ENCODE results near the gene CD99L2. TPM values are rescaled to one million over a fixed set of nuclear protein-coding genes. Genes with fewer than 3 reads are reported as not detected.
A peak's percentile ranks its signal among the peaks of the same experiment; 100 is the strongest.

The CD99L2 gene
- total RNA-seq, 1 donor from 2014 or later: 9.0 TPM

GRCh38 chrX:150913511-150913910 lies 15.0 kb upstream of the CD99L2 start:
- H3K9me3 Mint-ChIP-seq: no peaks in the 10 kb centered on the region
- H3K27ac Mint-ChIP-seq: no peak overlapping the region
- no peaks in the 10 kb centered on the region for H3K4me1 Mint-ChIP-seq (ENCODE audit: low read depth)
- H3K36me3 Mint-ChIP-seq (ENCODE audit: low read depth): no peaks in the 10 kb centered on the region
- H3K27me3 Mint-ChIP-seq (ENCODE audit: insufficient read depth): peaks cover 5% of the 10 kb centered on the region
- no peak overlapping the region for H3K4me3 Mint-ChIP-seq
- intact Hi-C loops (cut with micrococcal nuclease): no loop called here
- no peak for DNase-seq (ENCODE audit: low spot score)

DNA sequence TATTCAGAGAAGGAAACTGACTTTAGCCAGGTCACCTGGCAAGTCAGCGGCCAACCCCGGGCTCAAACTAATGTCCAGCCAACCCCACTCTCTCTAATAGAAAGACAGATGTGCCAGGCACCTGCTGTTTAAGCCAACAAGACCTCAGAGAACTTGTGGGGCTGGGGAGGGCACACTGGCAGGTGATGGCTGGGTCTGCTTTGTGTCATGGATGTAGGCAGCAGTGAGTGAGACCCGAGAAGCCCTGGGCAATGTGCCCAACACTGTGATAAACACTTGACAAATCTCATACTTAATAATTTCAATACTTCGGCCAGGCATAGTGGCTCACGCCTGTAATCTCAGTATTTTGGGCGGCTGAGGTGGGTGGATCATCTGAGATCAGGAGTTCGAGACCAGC lies 9.0 kb upstream of the CD99L2 start:
- intact Hi-C loops (cut with micrococcal nuclease): no loop called here
- H3K27ac Mint-ChIP-seq: no peak overlapping the region
- no peak overlapping the region for H3K4me3 Mint-ChIP-seq
- H3K27me3 Mint-ChIP-seq (ENCODE audit: insufficient read depth): peaks cover 6% of the 10 kb centered on the region
- H3K4me1 Mint-ChIP-seq (ENCODE audit: low read depth): no peaks in the 10 kb centered on the region
- no peak for DNase-seq (ENCODE audit: low spot score)
- no peaks in the 10 kb centered on the region for H3K9me3 Mint-ChIP-seq
- no peaks in the 10 kb centered on the region for H3K36me3 Mint-ChIP-seq (ENCODE audit: low read depth)

DNA sequence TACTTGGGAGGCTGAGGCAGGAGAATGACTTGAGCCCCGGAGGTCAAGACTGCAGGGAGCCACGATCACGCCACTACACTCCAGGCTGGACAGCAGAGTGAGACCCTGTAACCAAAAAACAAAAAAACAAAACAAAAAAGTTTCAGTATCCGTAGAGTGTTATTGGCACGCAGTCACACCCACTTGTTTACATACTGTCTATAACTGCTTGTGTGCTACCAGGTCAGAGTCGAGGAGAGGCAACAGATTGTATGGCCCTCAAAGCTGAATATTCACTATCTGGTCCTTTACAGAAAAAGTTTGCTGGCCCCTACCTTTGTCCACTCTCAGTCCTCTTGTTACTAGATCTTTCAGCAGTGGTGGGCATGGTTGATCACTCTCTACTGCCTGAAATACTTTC lies 8.2 kb upstream of the CD99L2 start:
- intact Hi-C loops (cut with micrococcal nuclease): no loop called here
- H3K27ac Mint-ChIP-seq: no peak overlapping the region
- no peak for DNase-seq (ENCODE audit: low spot score)

GRCh38 chrX:150905293-150905692 lies 6.8 kb upstream of the CD99L2 start:
- Mint-ChIP-seq H3K4me3 (no peak overlapping the region), H3K27ac (no peak overlapping the region), H3K36me3 (ENCODE audit: low read depth) (no peaks in the 10 kb centered on the region), H3K9me3 (no peaks in the 10 kb centered on the region), H3K4me1 (ENCODE audit: low read depth) (no peaks in the 10 kb centered on the region), H3K27me3 (ENCODE audit: insufficient read depth) (peaks cover 8% of the 10 kb centered on the region)
- intact Hi-C loops (cut with micrococcal nuclease): no loop called here
- DNase-seq (ENCODE audit: low spot score): no peak

More for the DNA sequence above, 8.2 kb upstream of the CD99L2 start:
- Mint-ChIP-seq H3K9me3 (no peaks in the 10 kb centered on the region), H3K27me3 (ENCODE audit: insufficient read depth) (peaks cover 4% of the 10 kb centered on the region), H3K4me3 (no peak overlapping the region), H3K4me1 (ENCODE audit: low read depth) (no peaks in the 10 kb centered on the region), H3K36me3 (ENCODE audit: low read depth) (no peaks in the 10 kb centered on the region)

- Mint-ChIP-seq H3K27ac (no peak overlapping the region), H3K27me3 (ENCODE audit: insufficient read depth) (peaks cover 6% of the 10 kb centered on the region), H3K9me3 (no peaks in the 10 kb centered on the region), H3K36me3 (ENCODE audit: low read depth) (no peaks in the 10 kb centered on the region), H3K4me1 (ENCODE audit: low read depth) (peaks cover 6% of the 10 kb centered on the region), H3K4me3 (no peak overlapping the region)
- DNase-seq (ENCODE audit: low spot score): no peak
- intact Hi-C loops (cut with micrococcal nuclease): no loop called here
Measured at GRCh38 chrX:150903110-150903508, 4.6 kb upstream of the CD99L2 start.

DNA sequence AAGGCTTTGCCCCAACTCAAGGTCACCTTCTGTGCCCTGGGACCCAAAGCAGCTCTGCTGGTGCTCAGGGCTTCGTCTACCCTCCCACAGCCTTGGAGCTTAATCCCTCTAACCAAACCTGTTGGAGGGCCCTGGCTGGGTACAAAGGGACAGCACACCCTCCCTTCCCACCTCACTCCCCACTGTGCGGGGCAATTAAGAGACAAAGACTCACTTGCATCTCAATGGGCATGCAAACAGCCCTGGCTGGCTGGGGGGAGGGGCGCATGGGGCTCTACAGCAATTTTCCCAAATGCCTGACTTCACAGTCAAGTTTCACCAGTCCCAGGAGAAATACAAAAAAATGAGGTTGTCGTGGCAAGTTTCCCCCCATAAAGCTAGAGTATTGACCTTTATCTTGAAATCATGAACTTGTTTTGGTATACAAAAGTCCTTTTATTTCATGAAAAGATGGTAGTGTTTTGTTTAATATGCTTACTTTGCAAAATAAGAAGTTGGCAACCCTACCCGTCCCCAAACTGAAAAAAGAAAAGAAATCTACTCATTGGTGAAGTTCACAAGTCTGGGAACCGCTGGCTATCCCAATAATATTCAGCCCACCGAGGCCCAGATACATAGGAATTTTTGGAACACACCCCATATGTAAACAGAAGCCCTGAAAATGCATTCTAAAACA lies 4.1 kb upstream of the CD99L2 start:
- Mint-ChIP-seq H3K4me1 (ENCODE audit: low read depth) (peaks cover 6% of the 10 kb centered on the region), H3K9me3 (no peaks in the 10 kb centered on the region), H3K27ac (no peak overlapping the region), H3K4me3 (no peak overlapping the region), H3K36me3 (ENCODE audit: low read depth) (no peaks in the 10 kb centered on the region), H3K27me3 (ENCODE audit: insufficient read depth) (peaks cover 6% of the 10 kb centered on the region)
- intact Hi-C loops (cut with micrococcal nuclease): no loop called here
- DNase-seq (ENCODE audit: low spot score): no peak

DNA sequence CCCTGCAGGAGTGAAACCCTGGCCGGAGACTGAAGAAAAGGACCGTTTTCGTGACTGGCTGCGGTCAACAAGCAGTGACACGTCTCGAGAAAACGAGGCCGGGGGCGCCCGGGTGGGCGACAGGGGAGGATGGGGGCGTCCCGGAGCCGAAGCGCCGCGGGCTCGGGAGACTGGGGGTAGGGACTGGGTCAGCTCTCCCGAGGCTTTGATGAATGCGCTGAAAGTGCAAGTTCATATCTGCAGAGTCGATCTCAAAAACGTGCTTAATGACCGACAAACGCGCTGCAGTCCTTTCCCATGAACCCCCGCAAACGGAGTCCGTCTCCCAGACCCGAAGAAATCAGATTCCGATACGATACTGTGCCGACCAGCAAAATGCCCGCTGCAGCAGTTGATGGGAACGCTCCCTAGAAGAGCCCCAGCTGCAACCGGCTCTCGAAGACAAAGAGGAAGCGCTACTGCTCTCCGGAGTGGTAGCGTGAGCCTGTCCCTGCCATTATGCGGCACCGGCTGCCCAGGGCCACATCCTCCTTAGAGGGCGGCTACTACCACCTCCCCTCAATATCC lies 806 bp upstream of the CD99L2 start:
- peak; percentile 6 for DNase-seq (ENCODE audit: low spot score)
- H3K4me3 Mint-ChIP-seq: peak overlapping the region; percentile 87
- H3K36me3 Mint-ChIP-seq (ENCODE audit: low read depth): no peaks in the 10 kb centered on the region
- H3K9me3 Mint-ChIP-seq: no peaks in the 10 kb centered on the region
- H3K4me1 Mint-ChIP-seq (ENCODE audit: low read depth): peaks cover 13% of the 10 kb centered on the region
- peaks cover 4% of the 10 kb centered on the region for H3K27me3 Mint-ChIP-seq (ENCODE audit: insufficient read depth)
- intact Hi-C loops (cut with micrococcal nuclease): loop anchor here (2.0 to 10.0 kb wide), 5 partner anchors 126 to 1267 kb away; partner anchors contain the start of genes EOLA2, TMEM185A and VMA21
- H3K27ac Mint-ChIP-seq: peak overlapping the region; percentile 61

DNA sequence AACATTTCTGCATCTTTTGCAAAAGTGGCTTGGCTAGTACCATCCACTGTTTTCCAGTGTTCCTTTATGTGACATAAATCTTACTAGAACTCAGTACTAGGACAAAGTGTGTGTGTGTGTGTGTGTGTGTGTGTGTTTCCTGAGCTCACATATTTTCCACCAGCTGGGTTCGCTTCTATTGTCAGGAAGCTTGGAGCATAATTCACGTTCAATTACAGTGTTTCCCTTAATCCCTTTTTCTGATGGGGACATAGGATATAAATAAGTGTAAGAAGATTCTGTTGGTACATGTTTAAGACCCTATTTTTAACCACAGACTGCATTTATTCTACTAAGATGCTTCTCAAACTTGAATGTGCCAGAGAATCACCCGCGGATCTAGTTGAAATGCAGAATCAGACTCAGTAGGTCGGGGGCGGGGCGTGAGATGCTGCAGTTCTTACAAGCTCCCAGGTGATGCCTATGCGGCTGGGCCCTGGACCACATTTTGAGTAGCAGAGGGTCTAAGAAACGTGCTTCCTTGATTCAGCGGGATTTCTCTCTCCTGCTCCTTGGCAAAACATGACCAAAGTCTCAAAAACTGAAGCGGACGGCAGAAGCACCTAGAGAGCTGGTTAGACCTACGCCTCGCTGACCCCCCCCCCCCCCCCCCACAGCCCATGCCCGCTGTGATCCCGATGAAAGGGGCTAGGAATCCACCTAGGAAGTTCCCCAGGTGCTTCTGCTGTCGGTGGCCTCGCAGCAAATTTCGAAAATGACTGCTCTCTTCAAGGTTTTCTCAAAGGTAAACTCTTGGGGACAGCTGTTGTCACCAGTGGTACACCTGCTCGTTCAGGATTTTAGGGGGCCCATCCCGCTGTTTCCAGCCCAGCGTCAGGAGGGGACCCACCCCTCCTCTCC lies 797 bp downstream of the CD99L2 start:
- no peaks in the 10 kb centered on the region for H3K9me3 Mint-ChIP-seq
- H3K27me3 Mint-ChIP-seq (ENCODE audit: insufficient read depth): peaks cover 4% of the 10 kb centered on the region
- H3K27ac Mint-ChIP-seq: peak overlapping the region; percentile 55
- H3K4me1 Mint-ChIP-seq (ENCODE audit: low read depth): peaks cover 13% of the 10 kb centered on the region
- peak; percentile 20 for DNase-seq (ENCODE audit: low spot score)
- intact Hi-C loops (cut with micrococcal nuclease): loop anchor here (1.0 to 10.0 kb wide), 8 partner anchors 17 to 1265 kb away; partner anchors contain the start of genes EOLA2, HMGB3, MTM1 and TMEM185A
- peak overlapping the region; percentile 81 for H3K4me3 Mint-ChIP-seq
- H3K36me3 Mint-ChIP-seq (ENCODE audit: low read depth): no peaks in the 10 kb centered on the region

DNA sequence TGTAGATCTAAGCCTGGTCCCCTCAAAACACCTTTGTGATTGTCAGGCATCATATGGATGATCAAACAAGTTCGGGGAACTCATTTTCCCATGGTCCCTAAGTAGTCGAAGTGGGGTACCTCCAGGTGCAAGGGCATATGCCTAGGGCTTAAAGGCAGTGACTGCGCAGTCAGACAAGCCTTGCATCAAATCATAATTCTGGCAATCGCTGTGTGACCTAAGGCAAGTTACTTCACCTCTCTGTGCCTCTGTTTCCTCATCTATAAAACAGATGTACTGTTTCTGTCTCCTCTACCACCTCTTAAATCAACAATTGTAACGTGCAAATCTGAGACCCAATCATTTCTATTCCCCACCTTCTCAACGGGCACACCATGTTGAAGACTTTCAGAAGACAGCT lies 1.8 kb downstream of the CD99L2 start:
- Mint-ChIP-seq H3K36me3 (ENCODE audit: low read depth) (no peaks in the 10 kb centered on the region), H3K4me3 (peak overlapping the region; percentile 41), H3K27ac (no peak overlapping the region), H3K9me3 (no peaks in the 10 kb centered on the region), H3K4me1 (ENCODE audit: low read depth) (peaks cover 13% of the 10 kb centered on the region), H3K27me3 (ENCODE audit: insufficient read depth) (peaks cover 4% of the 10 kb centered on the region)
- intact Hi-C loops (cut with micrococcal nuclease): loop anchor here (5.0 to 10.0 kb wide), 3 partner anchors 186 to 1264 kb away; partner anchors contain the start of genes EOLA2 and TMEM185A
- no peak for DNase-seq (ENCODE audit: low spot score)

- no peak overlapping the region for H3K4me3 Mint-ChIP-seq
- no peak overlapping the region for H3K27ac Mint-ChIP-seq
- intact Hi-C loops (cut with micrococcal nuclease): loop anchor here (10.0 kb wide), 1 partner anchor 959 kb away; the partner anchor contains the start of gene EOLA2
- H3K36me3 Mint-ChIP-seq (ENCODE audit: low read depth): no peaks in the 10 kb centered on the region
- no peak for DNase-seq (ENCODE audit: low spot score)
- H3K4me1 Mint-ChIP-seq (ENCODE audit: low read depth): peaks cover 7% of the 10 kb centered on the region
- H3K9me3 Mint-ChIP-seq: no peaks in the 10 kb centered on the region
- H3K27me3 Mint-ChIP-seq (ENCODE audit: insufficient read depth): no peaks in the 10 kb centered on the region
Measured at GRCh38 chrX:150893936-150894335, 4.5 kb downstream of the CD99L2 start.

DNA sequence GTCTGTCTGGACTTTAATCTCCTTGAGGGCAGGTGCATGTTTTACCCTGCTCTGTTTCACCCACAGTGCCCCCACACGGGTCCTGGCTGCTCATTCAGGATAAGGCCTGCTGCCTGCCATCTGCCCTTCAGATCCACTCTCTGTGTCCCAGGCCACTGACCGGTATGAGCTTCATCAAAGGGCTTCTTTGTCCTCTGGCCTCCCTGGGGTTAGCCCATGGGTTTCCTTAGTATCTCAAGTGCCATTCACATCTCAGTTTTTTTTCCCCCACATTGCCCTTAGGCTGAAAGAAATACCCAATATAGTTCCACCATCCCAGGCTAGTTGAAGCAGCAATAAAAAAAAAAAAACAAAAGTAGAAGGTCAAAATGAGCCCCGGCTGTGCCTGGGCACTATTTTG lies 9.3 kb downstream of the CD99L2 start:
- Mint-ChIP-seq H3K27me3 (ENCODE audit: insufficient read depth) (no peaks in the 10 kb centered on the region), H3K36me3 (ENCODE audit: low read depth) (no peaks in the 10 kb centered on the region), H3K9me3 (no peaks in the 10 kb centered on the region), H3K27ac (no peak overlapping the region), H3K4me1 (ENCODE audit: low read depth) (no peaks in the 10 kb centered on the region), H3K4me3 (no peak overlapping the region)
- DNase-seq (ENCODE audit: low spot score): no peak
- intact Hi-C loops (cut with micrococcal nuclease): no loop called here

DNA sequence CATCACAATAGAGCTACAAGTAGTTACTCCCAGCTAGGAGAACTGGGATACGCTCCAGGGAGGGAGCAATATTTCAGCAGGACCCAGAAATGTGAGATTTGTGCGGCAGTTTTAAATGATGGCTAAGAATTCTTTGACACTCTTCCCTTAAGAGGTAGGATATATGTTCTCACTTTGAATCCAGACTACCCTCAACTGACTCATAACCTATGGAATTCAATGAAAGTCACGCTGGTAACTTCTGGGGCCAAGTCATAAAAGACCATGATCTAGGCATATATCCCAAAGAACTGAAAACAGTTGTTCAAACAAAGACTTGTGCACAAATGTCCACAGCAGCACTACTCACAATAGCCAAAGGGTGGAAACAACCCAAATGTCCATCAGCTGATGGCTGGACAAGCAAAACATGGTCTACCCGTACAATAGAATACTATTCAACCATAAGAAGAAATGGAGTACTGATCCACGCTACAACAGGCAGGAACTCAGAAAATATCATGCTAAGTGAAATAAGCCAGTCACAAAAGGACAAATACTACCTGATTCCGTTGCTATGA lies 10.5 kb downstream of the CD99L2 start:
- Mint-ChIP-seq H3K4me3 (no peak overlapping the region), H3K4me1 (ENCODE audit: low read depth) (no peaks in the 10 kb centered on the region), H3K27ac (no peak overlapping the region), H3K36me3 (ENCODE audit: low read depth) (no peaks in the 10 kb centered on the region), H3K9me3 (no peaks in the 10 kb centered on the region), H3K27me3 (ENCODE audit: insufficient read depth) (no peaks in the 10 kb centered on the region)
- no peak for DNase-seq (ENCODE audit: low spot score)
- intact Hi-C loops (cut with micrococcal nuclease): no loop called here

All from activated T-helper 1 cell treated with anti-CD3 and anti-CD28 coated beads, Interleukin-12 subunit alpha, Interleukin-12 subunit beta, Interleukin-2, Interleukin-4 antibody, amounts not matched to agents 30 ng/mL and 10 ng/mL and 1 ng/mL, durations not matched to agents 14 hours and 24 hours and 36 hours (primary cell).